HG03196 (cell line): ENCODE results near the gene CAMK2B.

Experiments used
- ATAC-seq: cut with Tn5 transposase; IDR thresholded peaks from one replicate; pipeline ENCODE4 v1.9.1; 2021; ENCODE audit not compliant: unreplicated experiment

The CAMK2B gene

DNA sequence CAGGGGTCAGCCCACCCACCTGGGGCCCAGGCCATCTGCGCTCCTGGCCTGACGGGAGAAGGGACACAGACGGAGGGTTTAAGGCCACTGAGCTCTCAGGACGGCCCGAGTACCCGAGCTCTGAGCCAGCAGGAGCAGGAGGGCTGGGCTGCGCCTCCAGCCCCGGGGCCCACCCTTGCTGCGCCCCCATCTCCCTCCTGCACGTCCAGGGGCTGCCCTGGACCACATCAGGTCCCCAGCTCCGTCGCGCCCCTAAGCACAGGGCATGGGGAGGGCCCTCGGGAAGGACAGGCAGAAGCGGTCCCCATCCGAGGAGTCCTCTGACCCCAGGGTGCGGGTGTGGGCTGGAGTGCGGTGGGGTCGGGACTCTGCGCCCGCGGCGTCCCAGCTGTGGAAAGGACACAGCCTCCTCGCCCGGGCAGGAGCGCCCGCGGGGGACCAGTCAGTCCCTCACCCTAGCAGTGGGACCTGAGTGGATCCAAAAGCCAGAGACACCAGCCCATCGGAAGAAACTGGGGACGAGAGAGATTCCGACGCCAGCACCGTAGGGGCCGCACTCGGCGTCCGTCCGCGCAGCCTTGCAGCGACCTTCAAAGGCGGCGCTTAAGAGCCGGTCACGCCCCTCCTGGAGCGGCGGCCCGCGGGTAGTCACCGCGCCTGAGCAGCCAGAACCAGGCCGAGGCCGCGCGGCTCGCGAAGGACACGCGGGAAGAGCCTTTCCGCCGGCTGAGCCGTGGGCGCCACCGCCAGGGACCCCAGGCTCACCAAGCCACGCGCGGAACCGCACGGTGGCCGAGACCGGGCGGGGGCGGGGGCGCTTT lies 15.9 kb downstream of the CAMK2B start:
- no peak for ATAC-seq

DNA sequence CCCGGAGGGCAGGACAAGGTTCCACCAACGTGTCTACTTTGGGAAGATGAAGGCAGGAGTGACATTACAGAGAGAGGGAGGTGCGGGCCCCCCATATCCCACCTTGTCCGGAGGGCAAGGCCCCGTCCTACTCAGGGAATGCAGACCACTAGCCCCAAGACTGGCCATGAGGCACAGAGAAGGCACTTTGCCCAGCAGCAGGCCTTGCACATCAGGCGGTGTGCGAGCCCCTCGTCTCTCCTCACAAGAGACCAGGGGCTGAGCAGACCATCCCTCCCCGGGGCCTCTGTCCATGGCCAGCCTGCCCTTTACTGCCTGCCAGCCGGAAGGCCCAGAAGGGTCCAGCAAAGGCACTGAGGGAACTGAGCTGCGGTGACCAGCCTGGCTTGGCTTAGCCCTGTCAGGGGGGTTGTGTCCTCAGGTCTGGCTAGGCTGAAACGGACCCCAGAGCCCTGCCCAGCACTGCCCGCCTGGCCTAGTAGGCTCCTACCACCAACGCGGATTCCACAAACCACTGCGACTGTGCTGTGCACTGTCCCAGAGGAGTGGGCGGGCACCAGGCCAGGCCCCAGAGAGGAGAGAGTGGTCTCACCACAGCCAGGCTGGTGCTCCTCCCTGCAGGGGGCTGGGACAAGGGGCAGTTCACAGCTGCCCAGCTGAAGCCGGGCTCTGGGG lies 16.7 kb downstream of the CAMK2B start:
- ATAC-seq = no peak

DNA sequence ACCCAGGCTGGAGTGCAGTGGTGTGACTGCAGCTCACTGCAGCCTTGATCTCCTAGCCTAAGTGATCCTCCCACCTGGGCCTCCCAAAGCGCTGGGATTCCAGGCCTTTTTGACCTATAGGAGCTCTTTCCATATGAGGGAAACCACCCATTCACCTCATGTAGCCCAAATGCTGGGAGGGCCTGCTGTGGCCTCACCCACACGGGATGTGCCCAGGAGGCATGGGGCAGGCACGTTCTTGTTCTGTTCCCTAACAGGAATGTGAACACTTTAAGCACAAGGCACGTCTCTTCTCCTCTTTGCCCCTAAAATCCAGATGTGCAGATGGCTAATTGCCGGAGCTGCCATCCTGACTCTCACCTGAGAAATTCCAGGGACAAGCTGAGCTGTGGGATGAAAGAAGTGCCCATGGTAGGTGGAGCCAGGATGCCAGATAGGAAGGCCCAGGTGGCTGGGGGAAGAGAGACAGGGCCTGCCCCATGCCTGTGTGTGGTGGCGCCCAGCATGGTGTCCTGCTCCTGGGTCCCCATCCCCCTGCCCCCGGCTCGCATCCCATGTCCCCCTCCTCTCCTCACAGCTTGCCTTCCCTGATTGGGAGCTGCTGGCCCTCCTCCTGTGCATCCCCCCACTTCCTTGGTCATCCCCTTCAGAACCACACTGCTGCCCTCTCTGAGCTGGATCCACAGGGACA lies 17.3 kb downstream of the CAMK2B start:
- ATAC-seq = no peak

DNA sequence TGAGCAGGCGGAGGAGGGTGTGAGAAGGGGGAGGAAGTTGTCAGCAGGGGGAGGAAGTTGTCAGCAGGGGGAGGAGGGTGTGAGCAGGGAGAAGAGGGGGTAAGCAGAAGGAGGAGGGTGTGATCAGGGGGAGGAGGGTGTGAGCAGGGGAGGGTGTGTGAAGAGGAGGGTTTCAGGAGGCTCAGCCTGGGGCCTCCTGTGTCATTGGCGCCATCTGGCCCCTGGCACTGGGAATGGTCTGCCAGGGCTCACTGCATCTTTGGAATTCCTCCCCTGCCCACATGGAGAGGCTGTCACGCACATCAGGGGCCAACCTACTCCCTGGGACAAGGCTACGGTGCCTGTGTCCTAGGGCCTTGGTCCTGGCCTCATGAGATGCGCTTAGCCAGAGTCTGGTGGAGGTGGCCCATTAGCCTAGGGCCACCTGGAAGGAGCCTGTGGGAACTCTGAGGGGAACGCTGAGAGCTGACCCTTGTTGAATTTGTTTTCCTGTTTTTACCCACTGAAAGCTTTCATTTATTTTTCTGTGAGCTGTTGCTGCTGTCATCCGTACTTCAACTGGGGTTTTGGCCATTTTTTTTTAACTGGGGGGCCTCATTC lies 18.0 kb downstream of the CAMK2B start:
- ATAC-seq = no peak

DNA sequence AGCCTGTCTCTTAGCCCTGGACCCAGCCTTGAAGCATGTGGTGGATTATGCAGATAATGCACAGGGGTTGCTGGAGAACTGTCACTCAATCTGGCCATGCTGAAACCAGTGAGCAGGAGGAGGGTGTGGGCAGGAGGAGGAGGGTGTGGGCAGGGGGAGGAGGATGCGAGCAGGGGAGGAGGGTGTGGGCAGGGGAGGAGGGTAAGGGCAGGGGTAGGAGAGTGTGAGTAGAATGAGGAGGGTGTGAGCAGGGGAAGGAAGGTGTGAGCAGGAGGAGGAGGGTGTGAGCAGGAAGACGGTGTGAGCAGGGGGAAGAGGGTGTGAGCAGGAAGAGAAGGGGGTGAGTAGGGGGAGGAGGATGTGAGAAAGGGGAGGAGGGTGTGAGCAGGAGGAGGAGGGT lies 18.8 kb downstream of the CAMK2B start:
- no peak for ATAC-seq

DNA sequence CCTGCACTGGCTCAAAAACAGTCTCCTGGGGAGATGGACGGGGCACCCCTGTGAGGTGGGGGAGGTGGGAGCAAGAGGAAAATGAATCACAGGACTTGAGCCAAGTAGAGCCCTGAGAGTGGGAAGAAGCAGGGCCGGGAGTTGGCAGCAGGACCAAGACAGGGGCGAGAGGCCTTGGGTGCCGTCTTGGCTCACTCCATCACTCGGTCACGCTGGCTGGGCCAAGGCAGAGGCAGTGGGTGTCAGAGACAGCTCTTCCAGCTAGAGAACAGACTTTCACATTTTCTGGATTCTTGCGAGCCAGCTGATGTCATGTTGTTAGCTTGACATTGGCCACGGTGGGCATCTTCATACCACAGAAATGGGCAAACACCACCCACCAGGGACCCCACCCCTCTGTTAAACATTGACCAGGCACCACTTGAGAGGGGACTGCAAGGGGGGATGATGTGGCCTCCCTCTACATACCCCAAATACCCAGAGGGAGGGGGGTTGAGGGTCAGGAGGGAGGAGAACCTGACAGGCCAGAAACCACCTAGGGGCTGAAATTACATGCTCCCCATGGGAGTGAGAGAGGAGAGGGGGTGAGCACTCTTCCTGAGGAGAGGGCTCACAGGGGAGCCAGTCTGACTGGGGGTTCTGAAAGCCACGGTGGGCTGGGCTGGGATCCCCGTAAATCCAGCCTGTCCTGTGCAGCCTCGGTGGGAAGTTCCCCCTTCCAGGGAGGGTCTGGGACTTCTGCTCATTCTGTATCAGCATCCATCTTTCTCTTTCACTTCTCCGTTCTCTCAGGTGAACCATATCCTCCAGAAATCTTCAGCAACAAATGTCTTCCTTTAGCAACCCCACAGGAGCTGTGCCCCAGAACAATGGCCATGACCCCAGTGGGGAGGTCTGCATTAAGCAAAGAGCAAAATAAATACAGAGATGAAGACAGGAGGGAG lies 19.6 kb downstream of the CAMK2B start:
- no peak for ATAC-seq

DNA sequence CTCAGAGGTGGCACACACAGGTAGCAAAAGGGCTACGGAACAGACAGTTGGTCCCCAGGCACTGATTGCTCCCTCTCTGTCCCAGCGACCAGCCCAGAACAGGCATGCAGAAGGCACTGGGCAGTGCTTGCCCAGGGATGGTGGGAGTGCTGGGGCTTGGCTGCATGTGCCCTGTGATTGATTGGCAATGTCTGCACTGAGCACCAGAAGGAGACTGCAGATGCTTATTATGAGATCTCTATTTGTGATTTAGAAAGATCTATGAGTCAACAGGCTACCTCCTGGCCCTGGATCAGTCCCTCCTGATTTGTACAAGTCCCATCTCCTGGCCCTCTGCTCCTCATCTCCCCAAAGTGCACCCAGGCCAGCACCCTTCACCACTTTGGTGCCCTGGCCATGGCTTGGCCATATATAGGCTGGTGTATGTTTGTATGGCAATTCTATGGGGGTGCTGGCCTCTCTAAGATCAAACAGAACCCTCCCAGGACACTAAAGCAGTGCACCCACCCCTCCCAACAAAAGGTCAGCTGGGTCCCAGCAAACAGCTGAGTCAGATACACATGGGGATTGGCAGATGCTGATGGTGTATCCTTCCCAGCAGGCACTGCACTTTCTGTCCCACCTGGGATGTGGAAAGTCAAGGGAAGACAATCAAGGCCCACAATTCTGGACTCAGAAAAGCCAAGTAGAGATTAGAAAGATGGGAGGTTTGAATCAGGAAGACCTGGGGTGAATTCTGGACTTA lies 30.9 kb downstream of the CAMK2B start:
- ATAC-seq = no peak

DNA sequence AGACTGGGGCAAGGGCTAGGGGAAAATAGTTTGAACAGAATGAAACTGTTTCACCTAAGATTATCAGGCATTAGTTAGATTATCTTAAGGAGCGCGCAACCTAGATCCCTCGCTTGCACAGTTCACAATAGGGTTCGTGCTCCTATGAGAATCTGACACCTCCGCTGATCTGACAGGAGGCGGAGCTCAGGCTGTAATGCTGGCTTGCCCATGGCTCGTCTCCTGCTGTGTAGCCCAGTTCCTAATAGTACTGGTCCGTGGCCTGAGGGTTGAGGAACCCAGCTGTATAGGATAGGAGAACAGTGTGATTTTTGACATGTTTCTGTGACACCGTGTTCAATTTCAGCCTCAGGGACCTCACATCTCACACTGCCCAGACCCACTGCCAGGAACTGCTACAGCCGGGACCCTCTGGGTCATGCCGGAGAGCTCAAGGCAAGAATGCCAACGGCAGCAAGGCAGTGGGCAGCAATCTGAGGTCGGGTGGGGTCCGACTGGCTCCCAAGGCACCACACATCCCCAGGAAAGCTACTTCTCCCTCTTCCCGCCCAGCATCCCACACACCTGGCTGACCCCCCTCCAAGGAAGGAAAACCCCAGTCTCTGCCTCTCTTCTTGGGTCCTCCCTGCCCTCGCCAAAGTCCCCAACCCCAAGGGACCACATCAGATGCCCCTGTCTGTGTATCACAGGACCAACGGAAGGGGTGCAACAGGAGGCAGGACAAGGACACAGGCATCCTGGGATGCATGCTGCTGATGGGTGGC lies 31.7 kb downstream of the CAMK2B start:
- ATAC-seq = no peak

DNA sequence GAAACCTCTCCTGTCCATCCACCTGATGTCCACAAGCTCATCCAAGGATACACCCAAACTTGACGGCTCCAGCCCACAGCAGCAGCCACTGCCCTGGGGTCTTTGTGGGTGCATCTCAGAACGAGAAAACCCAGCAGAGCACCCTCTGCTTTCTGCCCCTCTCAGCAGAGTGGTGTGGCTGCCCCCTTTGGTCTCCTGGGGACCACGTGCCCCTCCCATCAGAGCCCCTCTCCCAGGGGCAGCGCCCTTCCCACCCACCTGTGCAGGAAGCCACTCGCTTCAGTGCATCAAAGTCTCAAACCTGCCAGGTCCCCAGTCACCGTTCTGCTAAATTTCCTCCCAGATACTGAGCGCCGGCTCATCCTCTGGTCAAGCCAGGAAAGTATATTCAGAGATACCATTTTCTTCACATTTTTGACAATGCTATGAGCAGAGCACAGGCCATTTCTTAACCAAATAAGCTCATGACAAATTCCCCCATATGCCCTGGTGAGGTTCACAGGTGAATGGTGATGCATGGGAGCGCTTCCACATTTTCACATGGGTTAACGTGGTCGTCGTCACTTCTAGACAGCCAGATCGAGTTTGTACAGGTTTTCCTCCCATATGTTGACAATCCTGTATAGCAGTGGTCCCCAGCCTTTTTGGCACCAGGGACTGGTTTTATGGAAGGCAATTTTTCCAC lies 32.4 kb downstream of the CAMK2B start:
- ATAC-seq = no peak

DNA sequence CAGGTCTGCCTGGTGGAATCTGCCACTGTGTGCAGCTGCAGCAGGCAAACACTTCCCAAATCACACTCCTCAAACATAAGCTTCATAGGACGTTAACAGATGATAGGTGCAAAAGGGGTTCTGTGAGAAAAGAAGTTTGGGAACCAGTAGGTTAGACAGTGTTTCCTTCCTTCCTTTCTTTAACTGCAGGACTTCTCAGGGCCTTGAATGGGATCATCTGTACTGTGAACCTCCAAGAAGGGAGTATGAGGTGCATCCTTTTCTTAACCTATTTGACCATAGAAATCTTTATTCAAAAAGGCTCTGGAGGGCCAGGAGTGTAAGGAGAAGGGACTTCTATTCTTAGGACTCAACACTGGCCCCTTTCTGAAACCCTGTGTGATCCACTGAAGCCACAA lies 33.0 kb downstream of the CAMK2B start:
- no peak for ATAC-seq

DNA sequence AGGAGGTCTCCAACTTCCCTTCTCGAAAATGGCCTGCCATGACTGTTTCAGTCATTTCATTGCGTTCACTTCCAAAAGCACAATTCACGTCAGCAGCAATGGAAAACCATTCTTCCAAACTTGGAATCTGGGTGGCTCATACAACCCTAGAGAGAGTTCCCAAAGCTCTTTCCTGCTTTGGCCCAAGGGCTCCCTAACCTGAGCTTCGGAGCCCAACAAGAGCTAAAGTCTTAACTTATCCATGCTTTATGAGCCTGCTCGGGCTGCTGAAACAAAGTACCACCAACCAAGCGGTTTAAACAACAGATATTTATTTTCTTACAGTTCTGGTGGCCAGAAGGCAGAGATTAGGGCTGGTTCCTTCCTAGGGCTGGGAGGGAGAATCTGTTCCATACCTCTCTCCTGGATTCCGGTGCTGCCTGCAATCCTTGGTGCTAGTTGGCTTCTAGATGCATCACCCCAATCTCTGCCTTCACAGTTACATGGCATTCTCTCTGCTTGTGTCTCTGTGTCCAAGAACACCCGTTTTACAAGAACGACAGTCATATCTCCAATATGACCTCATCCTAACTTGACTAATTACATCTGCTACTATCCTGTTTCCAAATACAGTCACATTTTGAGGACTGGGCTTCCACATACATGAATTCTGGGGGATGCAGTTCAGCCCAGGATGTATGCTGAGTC lies 33.5 kb downstream of the CAMK2B start:
- no peak for ATAC-seq

DNA sequence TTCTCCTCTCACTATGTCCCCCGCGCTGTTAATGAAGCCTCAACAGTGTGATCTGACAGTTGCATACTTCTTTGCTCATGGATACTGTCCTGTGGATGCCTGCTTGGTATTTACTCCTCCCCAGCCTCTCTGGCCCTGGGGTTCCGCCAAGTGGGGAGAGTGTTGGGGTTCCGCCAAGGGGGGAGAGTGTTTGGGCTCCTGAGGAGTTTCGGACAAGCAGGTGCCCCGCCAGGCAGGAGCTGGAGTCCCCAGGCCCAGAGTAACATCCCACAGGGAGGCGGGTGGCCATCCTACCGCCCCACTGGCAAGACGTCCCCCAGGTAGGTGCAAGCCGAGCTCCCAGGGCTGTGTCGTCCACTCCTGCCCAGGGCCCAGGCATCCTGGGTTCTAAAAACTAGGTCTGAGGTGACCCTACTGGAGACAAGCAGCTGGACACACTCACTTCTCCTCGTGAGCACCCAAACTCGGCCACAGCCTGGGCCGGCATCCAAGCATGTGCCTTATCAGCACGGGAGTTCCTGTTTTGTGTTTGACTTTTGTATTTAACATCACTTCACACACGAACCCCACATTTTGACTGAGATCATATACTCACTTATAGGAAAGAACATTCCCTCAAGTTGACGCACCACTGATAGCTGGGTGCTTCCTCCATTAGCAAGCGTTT lies 34.2 kb downstream of the CAMK2B start:
- ATAC-seq = no peak

DNA sequence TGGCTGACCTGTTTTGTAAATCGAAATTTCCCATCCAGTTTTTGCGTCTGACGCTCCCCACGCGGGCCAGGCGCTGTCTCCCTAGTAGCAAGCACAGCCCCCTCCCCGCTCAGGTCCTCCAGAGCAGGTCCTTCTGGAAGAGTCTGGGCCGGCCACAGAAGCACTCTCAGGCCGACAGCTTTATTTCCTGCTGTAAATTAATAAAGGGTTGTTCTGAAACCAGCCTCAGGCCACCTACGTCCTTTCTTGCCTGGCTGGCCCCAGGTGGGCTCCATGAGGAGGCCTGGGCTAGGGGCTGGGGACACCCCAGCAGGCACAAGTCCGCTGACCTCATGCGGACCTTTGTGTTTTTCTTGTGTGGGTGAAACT lies 35.2 kb downstream of the CAMK2B start:
- ATAC-seq = no peak

DNA sequence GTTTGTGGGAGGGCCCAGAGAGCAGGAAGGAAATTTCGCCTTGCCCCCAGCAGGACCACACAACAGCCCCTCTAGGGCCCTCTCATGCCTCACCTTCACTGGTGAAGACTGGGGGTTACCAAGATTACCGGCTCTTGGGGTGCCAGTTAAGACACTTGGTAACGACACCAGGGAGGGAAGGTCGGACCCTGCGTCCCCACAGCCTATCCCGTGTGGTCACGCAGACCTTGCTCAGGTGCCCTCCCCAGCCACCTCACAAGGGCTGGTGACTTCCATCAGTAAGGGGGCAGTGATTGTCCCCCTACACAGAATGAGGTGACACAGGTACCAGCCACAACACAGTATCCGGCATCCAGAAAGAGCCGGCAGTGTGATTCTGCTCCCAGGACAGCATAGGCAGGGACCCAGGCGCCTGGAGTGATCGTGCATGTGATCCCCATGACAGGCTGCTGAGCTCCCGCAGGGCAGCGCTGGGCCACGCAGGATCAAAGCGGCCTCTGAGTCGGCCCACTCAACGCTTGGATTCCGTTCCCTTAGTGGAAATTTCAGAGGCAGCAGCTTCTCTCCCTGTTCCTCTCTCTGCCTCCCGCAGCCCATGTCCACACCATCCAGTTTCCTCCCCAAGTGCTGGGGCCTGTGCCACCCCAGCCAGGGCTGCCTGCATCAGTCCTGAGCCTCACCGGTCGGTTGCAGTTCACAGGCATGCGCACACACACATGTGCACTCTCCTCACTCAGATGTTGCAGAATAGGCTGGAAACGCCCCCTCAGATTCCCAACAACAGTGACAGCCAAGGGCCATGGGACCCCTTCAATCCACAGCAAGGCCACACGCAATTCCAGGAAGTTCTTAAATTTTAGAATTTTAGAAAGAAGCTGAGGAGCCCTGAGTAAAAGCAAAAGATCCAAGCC lies 35.8 kb downstream of the CAMK2B start:
- no peak for ATAC-seq

DNA sequence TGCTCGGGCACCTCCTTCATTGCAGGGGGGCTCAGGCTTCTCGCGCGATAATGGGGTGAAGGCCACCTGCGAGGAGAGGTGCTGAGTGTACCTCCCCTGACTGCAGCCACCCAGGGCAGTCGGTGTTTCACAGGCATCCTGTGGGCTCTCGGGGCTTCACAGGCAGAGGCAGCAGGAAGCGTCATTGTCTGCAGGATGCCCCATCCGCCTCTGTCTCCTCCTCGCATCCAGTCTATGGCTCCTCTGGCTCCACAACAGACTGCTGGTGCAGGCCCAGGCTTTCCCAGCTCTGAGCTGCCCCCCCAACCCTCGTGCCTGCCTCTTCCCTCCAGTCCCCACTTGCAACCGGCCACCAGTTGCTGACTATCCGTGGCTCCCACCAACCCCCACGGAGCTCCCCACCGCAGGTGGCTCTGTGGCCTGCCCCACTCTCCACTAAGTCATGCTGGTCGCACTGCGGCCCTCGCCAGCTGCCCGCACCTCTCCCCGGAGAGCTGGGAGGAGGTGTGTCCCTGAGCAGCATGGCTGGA lies 36.5 kb downstream of the CAMK2B start:
- ATAC-seq = no peak

DNA sequence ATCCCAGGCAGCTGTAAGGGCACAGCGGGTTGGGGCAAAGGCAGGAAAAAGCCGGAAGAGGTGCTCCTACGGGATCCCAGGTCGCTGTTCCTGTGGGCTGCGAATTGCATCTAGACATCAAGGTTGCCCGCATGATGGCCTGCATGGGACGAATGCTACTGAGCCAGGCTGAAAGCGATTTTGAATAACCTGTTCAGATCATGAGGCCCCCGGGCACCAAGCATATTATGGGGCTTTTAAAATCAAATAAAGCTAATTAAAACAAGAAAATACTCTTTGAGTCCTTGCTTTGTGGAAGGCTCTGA lies 37.1 kb downstream of the CAMK2B start:
- ATAC-seq = no peak
